Thymus (tissue), 11 donors: ENCODE results near the gene ELFN2. TPM values are rescaled to one million over a fixed set of nuclear protein-coding genes. Genes with fewer than 3 reads are reported as not detected.
A peak's percentile ranks its signal among the peaks of the same experiment; 100 is the strongest.
"Not testable (repeated sequence)": the region's sequence is repeated elsewhere in the genome, so short reads cannot be mapped to it uniquely, and the experiment has no call there.

Source experiments
- DNase-seq, 9 donors: peaks; one replicate each; pipeline ENCODE4 v3.0.0-alpha.2; 2013; ENCODE audit warnings: low spot score in 9 of 9, low read depth in 6 of 9, missing footprints in 1 of 9
- H3K27ac ChIP-seq, 2 donors: one replicate each; pipeline ENCODE4 v1.5.1; 2013; ENCODE audit warnings: control low read depth in 1 of 2, low read depth in 1 of 2, low read length in 1 of 2, mild to moderate bottlenecking in 1 of 2, moderate library complexity in 1 of 2
- H3K27me3 ChIP-seq, 2 donors: one replicate each; pipeline ENCODE4 v1.5.1; 2013; ENCODE audit warnings: low read length in 1 of 2; ENCODE audit not compliant: control insufficient read depth in 2 of 2, insufficient read depth in 1 of 2
- H3K36me3 ChIP-seq, 2 donors: one replicate each; pipeline ENCODE4 v1.5.1; 2013; ENCODE audit warnings: low read length in 1 of 2, mild to moderate bottlenecking in 1 of 2, moderate library complexity in 1 of 2; ENCODE audit not compliant: control insufficient read depth in 2 of 2, insufficient read depth in 2 of 2
- H3K4me1 ChIP-seq, 2 donors: one replicate each; pipeline ENCODE4 v1.5.1; 2013; ENCODE audit warnings: low read length in 2 of 2; ENCODE audit not compliant: control insufficient read depth in 2 of 2, insufficient read depth in 2 of 2
- H3K4me3 ChIP-seq, 2 donors: one replicate each; pipeline ENCODE4 v1.5.1; 2013; ENCODE audit warnings: low read length in 2 of 2, control low read depth in 1 of 2, mild to moderate bottlenecking in 1 of 2
- H3K9me3 ChIP-seq, 2 donors: one replicate each; pipeline ENCODE4 v1.5.1; 2013; ENCODE audit warnings: low read length in 1 of 2, mild to moderate bottlenecking in 1 of 2; ENCODE audit not compliant: control insufficient read depth in 2 of 2, insufficient read depth in 1 of 2
- WGBS: extraction: QIAGEN DNeasy Blood & Tissue Kit; methylation state at CpG from one replicate; pipeline ENCODE4 v1.1.7; 2013; 5-methylcytosine and 5-hydroxymethylcytosine counted together
- polyA plus RNA-seq: library from polyadenylated mRNA; stranded (reverse); fragments of 200-250 nt; gene quantifications from one replicate; pipeline ENCODE4 v1.2.3, GENCODE V29; 2013
- total RNA-seq: library from RNA; stranded (reverse); fragments of 120-200 nt; gene quantifications from one replicate; pipeline ENCODE4 v1.2.4, GENCODE V29; 2013
- donor health status: healthy.

The ELFN2 gene
- total and polyA plus RNA-seq, 2 donors = 0.28 to 1.5 TPM

GRCh38 chr22:37330200-37331033, 96.9 kb downstream of the ELFN2 start:
- 77% methylated on average over 9 of the region's 9 CpGs for WGBS
- H3K27ac ChIP-seq = no peak overlapping the region
- peaks cover 0 to 7% of the 10 kb centered on the region in 2 donors for H3K9me3 ChIP-seq
- H3K4me3 ChIP-seq = no peak overlapping the region
- no peaks in the 10 kb centered on the region for H3K36me3 ChIP-seq
- DNase-seq = peak in 7 of 9 donors; percentile 73 to 91 (median 79)
- peaks cover 26 to 95% of the 10 kb centered on the region in 2 donors for H3K27me3 ChIP-seq
- peaks cover 19 to 28% of the 10 kb centered on the region in 2 donors for H3K4me1 ChIP-seq

DNA sequence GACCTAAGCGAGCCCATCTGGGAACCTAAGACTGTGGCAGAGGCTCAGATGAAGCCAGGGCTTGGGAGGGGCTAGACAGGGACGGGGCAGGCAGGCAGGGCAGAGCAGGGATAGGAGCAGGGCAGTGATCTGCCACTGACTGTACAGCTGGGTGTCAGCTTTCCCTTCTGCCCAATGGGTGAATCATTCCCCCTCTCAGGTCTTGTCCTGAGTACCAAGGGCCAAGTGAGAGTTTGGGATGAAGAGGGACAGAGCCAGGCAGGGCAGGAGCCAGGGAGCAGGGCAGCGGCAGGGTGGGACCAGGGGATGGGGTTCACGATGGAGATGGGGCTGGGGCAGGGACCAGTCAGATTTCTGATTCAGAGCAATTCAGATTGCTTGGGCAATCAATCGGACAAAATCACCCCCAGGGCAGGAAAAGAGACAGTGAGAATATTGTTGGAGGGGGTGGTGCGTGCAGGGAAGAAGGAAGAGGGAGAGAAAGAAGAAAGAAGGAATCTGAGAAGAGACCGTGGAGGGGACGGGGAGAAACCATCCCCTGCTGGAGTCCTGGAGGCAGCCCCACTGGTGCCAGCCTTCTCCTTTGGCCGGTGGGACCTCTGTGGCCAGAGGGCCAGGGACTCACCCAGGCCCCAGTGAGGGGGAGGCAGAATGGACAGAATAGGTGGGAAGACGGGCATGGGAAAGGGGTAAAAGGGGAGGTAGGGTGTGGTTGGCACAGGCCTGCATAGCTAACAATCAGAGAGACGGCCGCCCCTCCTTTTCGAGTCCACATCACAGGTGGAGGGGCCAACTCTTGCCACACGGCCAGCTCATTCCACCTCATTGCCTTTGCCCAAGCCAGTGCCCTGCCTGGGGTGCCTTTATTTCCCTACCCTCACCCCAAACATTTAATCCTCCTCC, 97.8 kb downstream of the ELFN2 start:
- Histone ChIP-seq H3K4me3 (no peak overlapping the region), H3K27me3 (peaks cover 28 to 95% of the 10 kb centered on the region in 2 donors), H3K36me3 (no peaks in the 10 kb centered on the region), H3K9me3 (peaks cover 0 to 4% of the 10 kb centered on the region in 2 donors), H3K27ac (no peak overlapping the region), H3K4me1 (peaks cover 28 to 30% of the 10 kb centered on the region in 2 donors)
- DNase-seq = no peak
- WGBS = 87% methylated on average over 14 of the region's 14 CpGs

GRCh38 chr22:37328538-37329237, 98.6 kb downstream of the ELFN2 start:
- not testable (repeated sequence) for H3K9me3 ChIP-seq, H3K27ac ChIP-seq, H3K36me3 ChIP-seq, DNase-seq, H3K4me3 ChIP-seq
- peaks cover 28 to 33% of the 10 kb centered on the region in 2 donors for H3K4me1 ChIP-seq
- WGBS = 65% methylated on average over 6 of the region's 6 CpGs
- peaks cover 32 to 95% of the 10 kb centered on the region in 2 donors for H3K27me3 ChIP-seq

DNA sequence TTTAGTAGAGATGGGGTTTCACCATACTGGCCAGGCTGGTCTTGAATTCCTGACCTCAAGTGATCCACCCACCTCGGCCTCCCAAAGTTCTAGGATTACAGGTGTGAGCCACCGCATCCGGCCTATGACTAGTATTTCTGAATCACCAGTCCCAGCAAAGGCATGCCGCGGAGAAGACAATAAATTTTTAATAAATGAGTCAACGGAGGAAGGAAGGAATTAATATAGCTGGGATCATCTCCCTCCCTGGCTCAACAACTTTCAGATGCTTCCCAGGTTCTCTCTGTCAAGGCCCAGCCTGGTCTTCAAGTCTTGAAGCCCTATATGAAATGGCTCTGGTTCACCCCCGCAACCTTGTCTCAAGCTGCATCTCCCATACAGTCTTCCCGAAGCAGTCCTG, 99.3 kb downstream of the ELFN2 start:
- peaks cover 33 to 95% of the 10 kb centered on the region in 2 donors for H3K27me3 ChIP-seq
- no peaks in the 10 kb centered on the region for H3K36me3 ChIP-seq
- H3K27ac ChIP-seq = no peak overlapping the region
- 98% methylated on average over 8 of the region's 8 CpGs for WGBS
- H3K4me3 ChIP-seq = no peak overlapping the region
- no peak for DNase-seq
- peaks cover 0 to 7% of the 10 kb centered on the region in 2 donors for H3K9me3 ChIP-seq
- peaks cover 28 to 33% of the 10 kb centered on the region in 2 donors for H3K4me1 ChIP-seq

DNA sequence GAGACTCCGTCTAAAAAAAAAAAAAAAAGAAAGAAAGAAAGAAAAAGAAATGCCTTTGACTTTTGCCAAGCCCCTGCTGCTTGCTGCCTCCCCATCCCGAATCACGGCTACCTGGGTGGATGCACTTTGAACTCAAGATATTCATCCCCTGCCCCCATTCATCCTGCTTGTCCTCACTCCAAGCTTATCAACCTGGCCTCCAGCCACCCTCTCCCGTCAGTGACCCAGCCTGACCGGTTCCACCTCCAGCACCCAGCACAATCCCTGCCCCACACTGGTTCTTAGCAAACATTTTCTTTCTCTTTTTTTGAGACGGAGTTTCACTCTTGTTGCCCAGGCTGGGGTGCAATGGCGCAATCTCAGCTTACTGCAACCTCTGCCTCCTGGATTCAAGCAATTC, 100.6 kb downstream of the ELFN2 start:
- 80% methylated on average over 7 of the region's 7 CpGs for WGBS
- H3K4me1 ChIP-seq = peaks cover 23 to 29% of the 10 kb centered on the region in 2 donors
- DNase-seq = no peak
- H3K36me3 ChIP-seq = no peaks in the 10 kb centered on the region
- peaks cover 0 to 7% of the 10 kb centered on the region in 2 donors for H3K9me3 ChIP-seq
- H3K27me3 ChIP-seq = peaks cover 29 to 94% of the 10 kb centered on the region in 2 donors
- no peak overlapping the region for H3K27ac ChIP-seq
- no peak overlapping the region for H3K4me3 ChIP-seq

- no peak for DNase-seq
- Histone ChIP-seq H3K36me3 (no peaks in the 10 kb centered on the region), H3K27me3 (peaks cover 29 to 85% of the 10 kb centered on the region in 2 donors), H3K4me1 (peaks cover 9 to 13% of the 10 kb centered on the region in 2 donors), H3K4me3 (peak overlapping the region in 1 of 2 donors; percentile 35), H3K27ac (no peak overlapping the region), H3K9me3 (peaks cover 0 to 7% of the 10 kb centered on the region in 2 donors)
- 2% methylated on average over 21 of the region's 21 CpGs for WGBS
Observed at GRCh38 chr22:37325039-37325395, 102.3 kb downstream of the ELFN2 start.

DNA sequence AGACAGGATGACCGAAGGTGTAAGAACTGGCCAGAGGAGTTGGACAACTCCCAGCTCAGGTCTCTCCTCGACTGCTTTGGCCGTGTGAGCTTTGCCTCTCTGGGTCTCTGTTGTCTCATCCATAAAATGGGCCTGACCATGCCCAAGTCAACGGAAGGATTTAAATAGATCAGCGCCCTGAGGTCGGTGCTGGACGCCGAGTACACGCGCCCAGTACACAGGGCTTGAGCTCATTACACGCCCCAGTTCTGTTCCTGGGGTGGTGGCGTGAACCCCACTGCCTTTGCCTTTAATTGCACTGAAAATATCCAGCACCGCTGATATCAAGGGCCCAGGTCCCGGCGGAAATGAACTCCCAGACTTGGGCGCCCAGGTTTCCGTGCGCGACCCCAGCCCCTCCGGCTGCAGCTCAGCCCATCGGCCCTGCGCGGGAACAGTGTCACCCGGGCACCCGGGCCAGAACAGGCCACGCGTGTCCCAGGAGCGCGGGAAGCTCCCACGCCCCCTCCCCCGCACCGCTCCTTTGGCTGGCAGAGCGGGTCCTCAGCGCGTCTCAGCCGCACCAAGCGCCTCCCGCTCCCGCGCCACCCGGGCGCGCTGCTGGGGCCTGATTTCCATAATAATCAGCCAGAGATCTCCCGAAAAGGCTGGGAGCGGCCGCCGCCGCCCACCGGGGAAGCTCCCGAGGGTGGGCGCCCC, 102.8 kb downstream of the ELFN2 start:
- peaks cover 9 to 12% of the 10 kb centered on the region in 2 donors for H3K4me1 ChIP-seq
- no peak for DNase-seq
- no peaks in the 10 kb centered on the region for H3K36me3 ChIP-seq
- peaks cover 0 to 7% of the 10 kb centered on the region in 2 donors for H3K9me3 ChIP-seq
- no peak overlapping the region for H3K27ac ChIP-seq
- peaks cover 29 to 80% of the 10 kb centered on the region in 2 donors for H3K27me3 ChIP-seq
- peak overlapping the region in 1 of 2 donors; percentile 35 for H3K4me3 ChIP-seq
- 14% methylated on average over 51 of the region's 51 CpGs for WGBS
